ENCODE measurements around the gene THSD4. TPM values are rescaled to one million over a fixed set of nuclear protein-coding genes. Genes with fewer than 3 reads are reported as not detected.

Gene THSD4
- total and polyA plus RNA-seq, 2 of the 8 experiments (the other 6 are each of a cell fraction or from before 2014, with no cell fraction given), result 2.5 to 6.2 TPM

DNA sequence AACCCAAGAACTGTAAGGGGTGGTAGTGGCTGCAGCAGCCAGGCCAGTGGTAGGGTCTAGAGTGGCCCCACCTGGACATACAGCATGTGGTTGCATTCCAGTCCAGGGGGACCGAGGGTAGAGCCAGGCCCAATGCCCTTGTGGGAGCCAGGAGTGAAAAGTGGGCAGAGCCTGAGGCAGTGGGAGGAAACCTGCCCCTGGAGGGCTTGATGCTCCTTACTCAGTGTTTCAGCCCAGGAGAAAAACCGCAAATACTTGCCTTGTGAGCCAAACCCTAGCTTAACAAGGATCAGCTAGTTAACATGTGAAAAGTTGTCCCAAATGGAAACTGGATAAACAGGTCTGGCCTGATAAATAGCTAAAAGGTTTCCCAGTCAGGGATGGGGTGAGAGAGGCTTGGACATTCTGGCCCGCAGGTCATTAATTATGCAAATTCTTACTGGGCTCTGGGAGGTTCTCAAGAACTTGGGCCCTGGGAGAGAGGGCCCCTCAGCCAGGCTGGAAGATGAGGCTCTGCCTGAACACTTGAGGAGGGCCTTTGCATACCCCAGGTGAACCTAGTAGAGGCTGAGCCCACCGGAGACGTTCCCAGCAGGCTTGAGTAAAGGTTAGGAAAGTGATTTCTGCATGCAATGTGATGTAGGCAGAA is 222.1 kb downstream of the THSD4 start (continued):
- TF ChIP-seq SAP30 (IDR thresholded peaks at IDR 0.05; ENCODE audit: insufficient read depth, insufficient replicate concordance, low read length), result no peak
- no peak for TF ChIP-seq KDM5A (IDR thresholded peaks at IDR 0.05; ENCODE audit: low read length)
- no peak for TF ChIP-seq TAF7 (optimal IDR thresholded peaks at IDR 0.05; ENCODE audit: borderline replicate concordance, low read depth, low read length)
- peak; percentile 14 to 22; a peak in 1 of 4 replicates for TF ChIP-seq HDAC2 (IDR thresholded peaks at IDR 0.05; ENCODE audit: borderline replicate concordance in 1 of 2, low read depth in 2 of 2, low read length in 2 of 2)

All from H1 (cell line).